Endothelial cell of umbilical vein (primary cell): ENCODE data around the gene NR6A1. TPM values are rescaled to one million over a fixed set of nuclear protein-coding genes. Genes with fewer than 3 reads are reported as not detected.
A peak's percentile ranks its signal among the peaks of the same experiment; 100 is the strongest.

Source experiments
- BruUV-seq: library from RNA; stranded (reverse); fragments of 400-500 nt; replicated peaks from 2 replicates; lab custom pipeline; 2021; lab: Mats Ljungman, UMichigan
- CTCF ChIA-PET: fragments of 300-600, 350-600 bp; sonication (Branson Sonifier 250); formaldehyde crosslinking; loops from one replicate; lab custom pipeline; 2021; ENCODE audit warnings: antibody characterized with exemption, inconsistent platforms; lab: Charles Lee
- POLR2A ChIA-PET: fragments of 300-600, 350-600 bp; sonication (Branson Sonifier 250); formaldehyde crosslinking; loops from one replicate; lab custom pipeline; 2021; ENCODE audit warnings: antibody characterized with exemption, inconsistent platforms; lab: Charles Lee
- DNase-seq: peaks from one replicate; pipeline ENCODE4 v3.0.0-alpha.2; 2011; ENCODE audit warnings: low read depth, low spot score
- FAIRE-seq: peaks from 2 replicates; lab custom pipeline; 2011; peaks lifted over from hg19 to GRCh38; lab: Jason Lieb, UNC
- H2AFZ ChIP-seq: 2 replicates; pipeline ENCODE4 v1.6.0; 2012; ENCODE audit warnings: low read depth, low read length, control low read depth, inconsistent platforms
- H3K27ac ChIP-seq: 2 replicates; pipeline ENCODE4 v1.5.1; 2011; ENCODE audit warnings: low read depth, mild to moderate bottlenecking, control low read depth, low read length, moderate library complexity; ENCODE audit not compliant: insufficient read depth
- H3K27me3 ChIP-seq, 2 experiments: 2 replicates each; pipeline versions ENCODE4 v1.6.0 to v1.6.1; 2011; ENCODE audit warnings: low read length in 2 of 2, mixed read lengths in 1 of 2; ENCODE audit not compliant: control insufficient read depth in 2 of 2, insufficient read depth in 2 of 2
- H3K36me3 ChIP-seq, 2 experiments: 2 replicates in 1 of 2; 3 replicates in 1 of 2; pipeline ENCODE4 v1.5.1; 2011; ENCODE audit warnings: low read length in 2 of 2, mild to moderate bottlenecking in 1 of 2, moderate library complexity in 1 of 2; ENCODE audit not compliant: control insufficient read depth in 2 of 2, insufficient read depth in 2 of 2; ENCODE audit errors: extremely low read depth in 1 of 2
- H3K4me1 ChIP-seq: 3 replicates; pipeline ENCODE4 v1.5.1; 2011; ENCODE audit warnings: mild to moderate bottlenecking, low read length; ENCODE audit not compliant: control insufficient read depth, insufficient read depth; ENCODE audit errors: extremely low read depth
- H3K4me2 ChIP-seq: 2 replicates; pipeline ENCODE4 v1.6.1; 2011; ENCODE audit warnings: low read length, control low read depth, mixed read lengths; ENCODE audit not compliant: insufficient read depth
- H3K4me3 ChIP-seq, 3 experiments: fragments of 200-600 bp in 1 of 3; sonication (generic), shearing (Covaris generic) in 1 of 3; replicated peaks in 1 of 3; 2 replicates each; pipeline ENCODE4 v1.5.1; 2011 to 2016; ENCODE audit warnings: control low read depth in 3 of 3, low read length in 3 of 3, mild to moderate bottlenecking in 2 of 3, inconsistent platforms in 1 of 3, low read depth in 1 of 3, moderate library complexity in 1 of 3; ENCODE audit not compliant: insufficient read depth in 1 of 3
- H3K79me2 ChIP-seq: 2 replicates; pipeline ENCODE4 v1.6.0; 2012; ENCODE audit warnings: low read length, inconsistent platforms; ENCODE audit not compliant: control insufficient read depth, insufficient read depth
- H3K9ac ChIP-seq: replicated peaks from 2 replicates; pipeline ENCODE3; 2011; ENCODE audit warnings: low read length, control low read depth; ENCODE audit not compliant: insufficient read depth; ENCODE audit errors: extremely low read depth
- H3K9me1 ChIP-seq: replicated peaks from 3 replicates; pipeline ENCODE4 v1.6.0; 2011; ENCODE audit warnings: mild to moderate bottlenecking, low read length; ENCODE audit not compliant: control insufficient read depth, insufficient read depth; ENCODE audit errors: extremely low read depth
- H3K9me3 ChIP-seq: replicated peaks from 2 replicates; pipeline ENCODE4 v1.5.1; 2012; ENCODE audit warnings: low read length, inconsistent platforms; ENCODE audit not compliant: control insufficient read depth, insufficient read depth
- H4K20me1 ChIP-seq: replicated peaks from 2 replicates; pipeline ENCODE3; 2011; ENCODE audit warnings: mild to moderate bottlenecking, low read length; ENCODE audit not compliant: control insufficient read depth, insufficient read depth; ENCODE audit errors: extremely low read depth
- CTCF ChIP-seq, 2 donors: IDR thresholded peaks; 1 replicate in 1 of 2; 2 replicates in 1 of 2; pipeline ENCODE4 v1.5.1; 2011; ENCODE audit warnings: low read length in 2 of 2, mild to moderate bottlenecking in 2 of 2, moderate library complexity in 2 of 2, control low read depth in 1 of 2, inconsistent platforms in 1 of 2, low read depth in 1 of 2; ENCODE audit not compliant: insufficient read depth in 1 of 2; ENCODE audit errors: extremely low read depth in 1 of 2
- EZH2 ChIP-seq: IDR thresholded peaks from 2 replicates; pipeline ENCODE4 v1.6.1; 2012; ENCODE audit warnings: borderline replicate concordance, low read depth, mild to moderate bottlenecking, moderate library complexity, low read length, inconsistent platforms; ENCODE audit not compliant: severe bottlenecking
- FOS ChIP-seq: IDR thresholded peaks from 2 replicates; pipeline ENCODE4 v1.6.1; 2011; ENCODE audit warnings: mild to moderate bottlenecking, low read length, moderate library complexity, borderline replicate concordance; ENCODE audit not compliant: insufficient read depth
- GATA2 ChIP-seq: IDR thresholded peaks from 2 replicates; pipeline ENCODE4 v1.7.0; 2011; ENCODE audit warnings: low read depth, mild to moderate bottlenecking, moderate library complexity, mixed read lengths, low read length; ENCODE audit not compliant: insufficient read length, insufficient read depth
- JUN ChIP-seq: IDR thresholded peaks from 2 replicates; pipeline ENCODE4 v1.6.1; 2011; ENCODE audit warnings: borderline replicate concordance, low read depth; ENCODE audit not compliant: insufficient read length, insufficient read depth
- MYC ChIP-seq: IDR thresholded peaks from one replicate; pipeline ENCODE4 v1.6.1; 2011; ENCODE audit warnings: mild to moderate bottlenecking, low read depth, low read length
- POLR2A ChIP-seq: IDR thresholded peaks from 2 replicates; pipeline ENCODE4 v1.6.1; 2012; ENCODE audit warnings: low read depth, mild to moderate bottlenecking, control low read depth, low read length
- POLR2AphosphoS5 ChIP-seq: IDR thresholded peaks from 2 replicates; pipeline ENCODE4 v1.6.1; 2012; ENCODE audit warnings: low read depth, mild to moderate bottlenecking, control low read depth, low read length, moderate library complexity; ENCODE audit not compliant: insufficient read depth
- dilution Hi-C: fragments of 300-500 bp; cut with MboI; formaldehyde crosslinking; loops from one replicate; pipeline ENCODE4 v1.15.0; 2019; ENCODE audit warnings: low sequenced_read_pairs; ENCODE audit not compliant: extremely low pct_ligation_motif_present
- intact Hi-C: fragments of 100-400 bp; cut with micrococcal nuclease; formaldehyde crosslinking; loops from one replicate; pipeline ENCODE4 v1.10.0; 2022
- polyA plus RNA-seq, 4 experiments: library from polyadenylated mRNA; depleted of rRNA in 3 of 4; stranded (reverse) in 3 of 4; unstranded in 1 of 4; fragments of >200 nt; gene quantifications; 2 replicates each; pipeline versions ENCODE4 v1.2.1 to v1.2.3, GENCODE V29; 2011 to 2012; ENCODE audit warnings: missing spikeins in 1 of 4
- total RNA-seq: library from RNA; stranded (reverse); gene quantifications from 2 replicates; pipeline ENCODE4 v1.2.3, GENCODE V29; 2021
- TF ChIP-seq, protein P1 (sequence below): IDR thresholded peaks from 2 replicates; pipeline ENCODE4 v1.6.1; 2011; ENCODE audit not compliant: insufficient read depth, insufficient read length

Gene NR6A1
- total and polyA plus RNA-seq, 2 donors (not counting 3 experiments of a cell fraction or from before 2014, with no cell fraction given), result 0.17 to 1.2 TPM

DNA sequence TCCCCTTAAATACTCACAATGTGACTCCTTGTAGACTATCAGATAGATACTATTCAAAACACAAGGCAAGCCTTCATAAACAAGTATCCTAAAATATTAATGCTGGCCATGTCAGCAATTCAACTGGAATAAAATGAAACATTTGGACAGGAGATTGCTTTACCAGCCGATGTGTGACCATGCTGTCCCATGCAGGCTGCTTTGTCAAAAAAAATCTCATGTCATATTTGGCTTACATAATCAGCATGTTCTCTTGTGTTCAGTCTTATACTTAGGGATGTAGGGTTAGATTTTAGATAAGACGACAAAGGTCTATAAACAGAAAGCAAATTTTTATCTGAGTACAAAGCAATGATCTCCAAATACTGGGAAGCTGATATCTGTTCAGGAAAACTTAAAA, 108.5 kb downstream of the NR6A1 start:
- dilution Hi-C loops, result no loop called here
- intact Hi-C loops, result loop anchor here (2.0 to 5.0 kb wide), 2 partner anchors 34 to 280 kb away; partner anchors contain the start of gene GOLGA1
- H2AFZ ChIP-seq, result no peak overlapping the region
- ChIA-PET CTCF (interaction anchor here (0.9 to 5.1 kb wide), 3 partner anchors 10 to 50 kb away, joined by 3 to 37 read pairs (median 3); no protein-coding TSS in a partner anchor), POLR2A (no interaction called here)
- no peaks in the 10 kb centered on the region for H3K9me3 ChIP-seq
- H3K9ac ChIP-seq, result no peak overlapping the region
- H3K9me1 ChIP-seq, result no peaks in the 10 kb centered on the region
- H4K20me1 ChIP-seq, result no peaks in the 10 kb centered on the region
- peaks cover 56% of the 10 kb centered on the region for H3K4me1 ChIP-seq
- TF ChIP-seq GATA2, result no peak
- FAIRE-seq, result no peak
- no peaks in the 10 kb centered on the region for H3K36me3 ChIP-seq
- H3K79me2 ChIP-seq, result peaks cover 71% of the 10 kb centered on the region
- BruUV-seq, result no TSS peak
- peak; percentile 17 for DNase-seq
- peak overlapping the region; percentile 90 for H3K27ac ChIP-seq
- no peaks in the 10 kb centered on the region for H3K27me3 ChIP-seq
- peak overlapping the region; percentile 82 for H3K4me2 ChIP-seq
- H3K4me3 ChIP-seq, result peak overlapping the region in 1 of 3 experiments; percentile 7

- Histone ChIP-seq H3K4me2 (peak overlapping the region; percentile 100), H3K27ac (peak overlapping the region; percentile 98), H3K9me1 (no peaks in the 10 kb centered on the region), H3K27me3 (no peaks in the 10 kb centered on the region), H2AFZ (no peak overlapping the region), H3K4me1 (peaks cover 56% of the 10 kb centered on the region), H3K4me3 (peak overlapping the region in 1 of 3 experiments; percentile 100), H3K36me3 (no peaks in the 10 kb centered on the region), H3K9me3 (no peaks in the 10 kb centered on the region), H3K9ac (peak overlapping the region; percentile 100), H4K20me1 (no peaks in the 10 kb centered on the region), H3K79me2 (peaks cover 58% of the 10 kb centered on the region)
- BruUV-seq, result no TSS peak
- dilution Hi-C loops (no loop called here), intact Hi-C loops (loop anchor here (5.0 kb wide), 1 partner anchor 281 kb away; the partner anchor contains the start of gene GOLGA1)
- CTCF ChIA-PET, result interaction anchor here (1.2 to 5.1 kb wide), 5 partner anchors 9 to 51 kb away, joined by 3 to 59 read pairs (median 6); no protein-coding TSS in a partner anchor
- FAIRE-seq (no peak), DNase-seq (peak; percentile 17)
- TF ChIP-seq EZH2, result no peak
- no peak for TF ChIP-seq POLR2AphosphoS5
- no peak for TF ChIP-seq MYC
- TF ChIP-seq JUN, result no peak
- TF ChIP-seq POLR2A, result no peak
- TF ChIP-seq GATA2, result no peak
- no peak for TF ChIP-seq CTCF (IDR thresholded peaks at IDR 0.05; ENCODE audit: extremely low read depth in 1 of 2, insufficient read depth in 1 of 2, low read depth in 1 of 2, low read length in 2 of 2)
- TF ChIP-seq, protein P1, sequence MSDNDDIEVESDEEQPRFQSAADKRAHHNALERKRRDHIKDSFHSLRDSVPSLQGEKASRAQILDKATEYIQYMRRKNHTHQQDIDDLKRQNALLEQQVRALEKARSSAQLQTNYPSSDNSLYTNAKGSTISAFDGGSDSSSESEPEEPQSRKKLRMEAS, result no peak
- TF ChIP-seq FOS, result no peak
- POLR2A ChIA-PET, result no interaction called here
Measured at GRCh38 chr9:124661271-124661670, 109.8 kb downstream of the NR6A1 start.
